Trophoblast cell (in vitro differentiated cells and primary cell): ENCODE measurements around the gene MYO6.

Experiments
- DNase-seq, 2 donors: peaks; one replicate each; pipeline ENCODE4 v3.0.0-alpha.2; 2016
- H2AFZ ChIP-seq: 2 replicates; pipeline ENCODE4 v1.6.1; 2013; ENCODE audit warnings: low read length, moderate library complexity, mild to moderate bottlenecking; ENCODE audit not compliant: insufficient read depth, poor library complexity
- H2AK5ac ChIP-seq: 2 replicates; pipeline ENCODE4 v1.6.1; 2013; ENCODE audit warnings: mild to moderate bottlenecking, low read length
- H2BK120ac ChIP-seq: 2 replicates; pipeline ENCODE4 v1.6.1; 2013; ENCODE audit warnings: low read length, mild to moderate bottlenecking, moderate library complexity; ENCODE audit not compliant: insufficient read depth, poor library complexity
- H2BK12ac ChIP-seq: 2 replicates; pipeline ENCODE4 v1.6.1; 2013; ENCODE audit warnings: mild to moderate bottlenecking, low read length, moderate library complexity
- H2BK5ac ChIP-seq: 2 replicates; pipeline ENCODE4 v1.6.1; 2013; ENCODE audit warnings: low read length, low read depth, moderate library complexity, mild to moderate bottlenecking; ENCODE audit not compliant: poor library complexity
- H3K14ac ChIP-seq: 2 replicates; pipeline ENCODE4 v1.6.1; 2013; ENCODE audit warnings: mild to moderate bottlenecking, low read length
- H3K18ac ChIP-seq: 2 replicates; pipeline ENCODE4 v1.6.1; 2013; ENCODE audit warnings: mild to moderate bottlenecking, low read length
- H3K23ac ChIP-seq: 2 replicates; pipeline ENCODE4 v1.6.1; 2013; ENCODE audit warnings: low read length
- H3K27ac ChIP-seq: 2 replicates; pipeline ENCODE4 v1.5.1; 2013; ENCODE audit warnings: low read depth, mild to moderate bottlenecking, inconsistent platforms, low read length, moderate library complexity
- H3K27me3 ChIP-seq: 2 replicates; pipeline ENCODE4 v1.6.1; 2013; ENCODE audit warnings: inconsistent platforms, mild to moderate bottlenecking, low read length, moderate library complexity; ENCODE audit not compliant: insufficient read depth
- H3K36me3 ChIP-seq, 2 experiments: 1 replicate in 1 of 2; 2 replicates in 1 of 2; pipeline ENCODE4 v1.6.1; 2013; ENCODE audit warnings: low read length in 2 of 2, mild to moderate bottlenecking in 2 of 2, moderate library complexity in 1 of 2; ENCODE audit not compliant: insufficient read depth in 2 of 2, control insufficient read depth in 1 of 2
- H3K4ac ChIP-seq: 2 replicates; pipeline ENCODE4 v1.6.1; 2013; ENCODE audit warnings: low read depth, mild to moderate bottlenecking, low read length, moderate library complexity
- H3K4me1 ChIP-seq, 2 experiments: 1 replicate in 1 of 2; 2 replicates in 1 of 2; pipeline ENCODE4 v1.6.1; 2013; ENCODE audit warnings: low read length in 2 of 2, mild to moderate bottlenecking in 2 of 2, moderate library complexity in 1 of 2; ENCODE audit not compliant: insufficient read depth in 2 of 2, control insufficient read depth in 1 of 2
- H3K4me2 ChIP-seq: 2 replicates; pipeline ENCODE4 v1.6.1; 2013; ENCODE audit warnings: inconsistent platforms, mild to moderate bottlenecking, low read length, moderate library complexity
- H3K4me3 ChIP-seq: 2 replicates; pipeline ENCODE4 v1.5.1; 2013; ENCODE audit warnings: mild to moderate bottlenecking, low read depth, low read length, inconsistent platforms
- H3K79me1 ChIP-seq: one replicate; pipeline ENCODE4 v1.6.1; 2013; ENCODE audit warnings: low read length
- H3K79me2 ChIP-seq: 2 replicates; pipeline ENCODE4 v1.6.1; 2013; ENCODE audit warnings: low read length, mild to moderate bottlenecking; ENCODE audit not compliant: control insufficient read depth, insufficient read depth, poor library complexity
- H3K9ac ChIP-seq: 2 replicates; pipeline ENCODE4 v1.6.1; 2013; ENCODE audit warnings: mild to moderate bottlenecking, low read length
- H3K9me3 ChIP-seq: 2 replicates; pipeline ENCODE4 v1.6.1; 2013; ENCODE audit warnings: low read depth, mild to moderate bottlenecking, control low read depth, inconsistent platforms, low read length; ENCODE audit not compliant: insufficient read depth
- H4K12ac ChIP-seq: 2 replicates; pipeline ENCODE4 v1.6.1; 2013; ENCODE audit warnings: low read depth, mild to moderate bottlenecking, low read length, moderate library complexity
- H4K8ac ChIP-seq: 2 replicates; pipeline ENCODE4 v1.6.1; 2013; ENCODE audit warnings: low read depth, mild to moderate bottlenecking, low read length, moderate library complexity
- H4K91ac ChIP-seq: one replicate; pipeline ENCODE4 v1.6.1; 2013; ENCODE audit warnings: low read depth, mild to moderate bottlenecking, low read length, moderate library complexity
- WGBS: extraction: QIAGEN DNeasy Blood & Tissue Kit; methylation state at CpG from one replicate; pipeline ENCODE4 v1.1.7; 2013; ENCODE audit warnings: missing lambda C conversion rate; ENCODE audit not compliant: insufficient read length, insufficient coverage; ENCODE audit errors: extremely low coverage; 5-methylcytosine and 5-hydroxymethylcytosine counted together

The MYO6 gene

DNA sequence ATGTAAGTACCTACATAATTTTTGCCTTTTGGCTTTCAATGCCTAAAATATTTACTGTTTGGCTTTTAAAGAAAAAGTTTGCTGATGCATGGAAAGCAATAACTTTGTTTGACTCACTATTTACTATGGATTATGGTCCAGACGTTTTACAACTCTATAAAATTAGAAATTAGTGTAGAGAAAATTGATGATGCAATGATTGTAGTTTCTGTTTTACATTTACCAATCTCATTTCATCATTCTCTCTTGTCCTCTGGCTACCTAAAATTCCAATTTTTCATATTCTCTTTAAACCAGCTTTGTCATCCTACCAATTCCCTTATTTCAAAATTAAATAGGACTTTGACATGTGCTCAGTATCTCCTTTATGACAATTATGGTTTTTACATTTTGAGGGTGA, 192.5 kb downstream of the MYO6 start:
- Histone ChIP-seq H3K79me2 (peaks cover 1% of the 10 kb centered on the region), H3K4me1 (peaks cover 0 to 5% of the 10 kb centered on the region in 2 experiments), H2AK5ac (no peak overlapping the region), H2BK12ac (no peak overlapping the region), H4K12ac (no peak overlapping the region), H3K9ac (no peak overlapping the region), H3K36me3 (no peaks in the 10 kb centered on the region), H3K79me1 (peaks cover 2% of the 10 kb centered on the region), H2BK120ac (peak overlapping the region; percentile 31), H3K14ac (no peak overlapping the region), H3K4me3 (no peak overlapping the region), H3K18ac (no peak overlapping the region), H2BK5ac (no peak overlapping the region), H4K8ac (no peak overlapping the region), H2AFZ (no peak overlapping the region), H3K9me3 (no peaks in the 10 kb centered on the region), H3K27me3 (no peaks in the 10 kb centered on the region), H3K27ac (no peak overlapping the region), H3K23ac (no peak overlapping the region), H4K91ac (no peak overlapping the region), H3K4ac (no peak overlapping the region), H3K4me2 (no peak overlapping the region)
- whole genome bisulfite sequencing: no CpG with 5 or more reads among the region's 1 CpG
- DNase-seq: no peak

DNA sequence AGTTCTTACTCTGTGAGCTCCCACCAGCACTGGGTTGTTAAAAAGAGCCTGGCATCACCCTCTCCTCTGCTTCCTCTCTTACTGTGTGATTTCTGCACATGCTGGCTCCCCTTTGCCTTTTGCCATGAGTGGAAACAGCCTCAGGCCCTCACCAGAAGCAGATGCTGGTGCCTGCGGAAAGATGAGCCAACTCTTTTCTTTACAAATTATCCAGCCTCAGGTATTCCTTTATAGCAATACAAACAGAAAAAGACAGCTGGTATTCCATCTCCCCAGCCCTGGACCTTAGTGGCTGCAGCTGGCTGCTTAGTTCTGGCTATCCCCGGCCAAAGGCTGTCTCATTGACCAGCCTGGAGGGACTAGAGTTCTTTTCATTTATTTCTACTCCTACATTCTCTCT, 194.3 kb downstream of the MYO6 start:
- no peak overlapping the region for H3K27ac ChIP-seq
- H3K18ac ChIP-seq: no peak overlapping the region
- no peaks in the 10 kb centered on the region for H3K27me3 ChIP-seq
- no peak overlapping the region for H2AFZ ChIP-seq
- no peak overlapping the region for H3K4me3 ChIP-seq
- H3K4ac ChIP-seq: no peak overlapping the region
- H3K9ac ChIP-seq: no peak overlapping the region
- H3K23ac ChIP-seq: no peak overlapping the region
- peak; percentile 92 to 95 for DNase-seq
- no peaks in the 10 kb centered on the region for H3K9me3 ChIP-seq
- no peak overlapping the region for H2BK5ac ChIP-seq
- no peak overlapping the region for H3K4me2 ChIP-seq
- no peak overlapping the region for H2AK5ac ChIP-seq
- H3K79me2 ChIP-seq: peaks cover 1% of the 10 kb centered on the region
- H4K8ac ChIP-seq: no peak overlapping the region
- peaks cover 2% of the 10 kb centered on the region for H3K79me1 ChIP-seq
- H3K14ac ChIP-seq: no peak overlapping the region
- H3K36me3 ChIP-seq: no peaks in the 10 kb centered on the region
- no peak overlapping the region for H4K91ac ChIP-seq
- H2BK12ac ChIP-seq: no peak overlapping the region
- no peak overlapping the region for H4K12ac ChIP-seq
- no peak overlapping the region for H2BK120ac ChIP-seq
- no CpG with 5 or more reads among the region's 2 CpGs for WGBS
- H3K4me1 ChIP-seq: peaks cover 2 to 5% of the 10 kb centered on the region in 2 experiments

DNA sequence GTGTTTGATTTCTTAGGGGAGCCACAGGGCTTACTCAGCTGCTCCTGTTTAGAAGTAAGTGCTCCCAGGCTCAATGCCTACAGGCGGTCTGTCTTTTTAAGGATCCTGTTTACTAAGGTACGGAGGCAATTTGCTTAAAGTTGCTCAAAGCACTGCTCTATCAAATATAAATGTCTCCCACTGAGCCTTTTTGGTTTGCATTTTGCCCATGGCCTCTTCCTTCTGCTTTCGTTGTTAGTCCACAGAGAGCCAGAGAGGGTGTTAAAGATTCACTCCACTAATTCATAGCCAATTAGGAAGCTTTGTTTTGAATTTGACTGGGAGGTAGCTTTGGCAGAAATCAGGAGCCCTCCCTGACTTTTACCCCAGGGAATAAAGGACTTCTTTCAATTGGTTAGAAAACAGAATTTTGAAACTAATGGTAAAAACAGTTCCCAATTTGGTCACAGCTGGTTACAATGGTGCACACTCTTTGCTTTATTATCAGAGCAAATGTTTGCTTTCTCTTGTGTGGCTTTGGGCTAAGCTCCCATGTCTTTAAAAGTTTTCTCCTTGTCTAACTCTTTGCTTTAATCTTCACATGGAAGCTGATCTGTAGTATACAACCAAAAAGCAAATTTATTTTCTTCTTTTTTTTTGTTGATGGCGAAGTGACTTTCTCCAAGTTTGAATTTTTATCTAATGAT, 197.2 kb downstream of the MYO6 start:
- H2AFZ ChIP-seq: no peak overlapping the region
- no peak for DNase-seq
- H3K79me2 ChIP-seq: peaks cover 1% of the 10 kb centered on the region
- no peaks in the 10 kb centered on the region for H3K27me3 ChIP-seq
- no peak overlapping the region for H2BK120ac ChIP-seq
- H4K8ac ChIP-seq: no peak overlapping the region
- no peak overlapping the region for H2BK5ac ChIP-seq
- H3K4me1 ChIP-seq: peaks cover 6 to 13% of the 10 kb centered on the region in 2 experiments
- no peaks in the 10 kb centered on the region for H3K9me3 ChIP-seq
- no peak overlapping the region for H2BK12ac ChIP-seq
- no peak overlapping the region for H3K18ac ChIP-seq
- WGBS: no CpG with 5 or more reads among the region's 4 CpGs
- no peak overlapping the region for H3K9ac ChIP-seq
- H3K79me1 ChIP-seq: peaks cover 6% of the 10 kb centered on the region
- no peak overlapping the region for H3K4me3 ChIP-seq
- H2AK5ac ChIP-seq: no peak overlapping the region
- no peaks in the 10 kb centered on the region for H3K36me3 ChIP-seq
- no peak overlapping the region for H3K27ac ChIP-seq
- no peak overlapping the region for H4K12ac ChIP-seq
- no peak overlapping the region for H3K23ac ChIP-seq
- no peak overlapping the region for H3K4ac ChIP-seq
- H3K4me2 ChIP-seq: no peak overlapping the region
- no peak overlapping the region for H3K14ac ChIP-seq
- no peak overlapping the region for H4K91ac ChIP-seq

DNA sequence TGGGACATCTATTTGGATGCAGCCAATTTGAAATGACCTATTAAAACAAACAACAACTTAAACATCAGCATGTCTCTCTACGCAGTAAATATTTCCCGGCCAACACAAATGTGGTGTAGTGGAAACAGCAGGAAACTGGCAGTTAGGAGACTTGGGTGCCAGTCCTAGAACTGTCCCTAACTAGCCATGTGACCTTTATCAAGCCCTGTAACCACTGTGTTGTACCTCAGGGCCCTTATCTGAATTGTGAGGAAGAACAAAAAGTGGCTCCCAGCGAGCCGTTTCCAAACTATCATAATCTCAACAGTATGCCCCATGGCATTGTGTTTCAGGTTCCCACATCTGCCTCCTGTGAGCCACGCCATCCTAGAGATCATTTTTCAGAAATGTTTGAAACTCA, 198.9 kb downstream of the MYO6 start:
- Histone ChIP-seq H3K27me3 (no peaks in the 10 kb centered on the region), H4K12ac (no peak overlapping the region), H3K27ac (no peak overlapping the region), H3K36me3 (no peaks in the 10 kb centered on the region), H3K4me3 (no peak overlapping the region), H3K79me2 (peaks cover 1% of the 10 kb centered on the region), H2BK5ac (peak overlapping the region; percentile 19), H3K9ac (no peak overlapping the region), H4K91ac (peak overlapping the region; percentile 71), H2AFZ (no peak overlapping the region), H3K23ac (no peak overlapping the region), H3K18ac (no peak overlapping the region), H2BK120ac (peak overlapping the region; percentile 46), H3K4me1 (peaks cover 6 to 13% of the 10 kb centered on the region in 2 experiments), H3K9me3 (no peaks in the 10 kb centered on the region), H2BK12ac (peak overlapping the region; percentile 76), H3K14ac (peak overlapping the region; percentile 48), H3K4ac (no peak overlapping the region), H3K4me2 (no peak overlapping the region), H2AK5ac (no peak overlapping the region), H4K8ac (peak overlapping the region; percentile 9), H3K79me1 (peaks cover 6% of the 10 kb centered on the region)
- DNase-seq: peak in 1 of 2 donors; percentile 28
- no CpG with 5 or more reads among the region's 5 CpGs for WGBS
